Measurements from ENCODE around the gene DMGDH.

DNA sequence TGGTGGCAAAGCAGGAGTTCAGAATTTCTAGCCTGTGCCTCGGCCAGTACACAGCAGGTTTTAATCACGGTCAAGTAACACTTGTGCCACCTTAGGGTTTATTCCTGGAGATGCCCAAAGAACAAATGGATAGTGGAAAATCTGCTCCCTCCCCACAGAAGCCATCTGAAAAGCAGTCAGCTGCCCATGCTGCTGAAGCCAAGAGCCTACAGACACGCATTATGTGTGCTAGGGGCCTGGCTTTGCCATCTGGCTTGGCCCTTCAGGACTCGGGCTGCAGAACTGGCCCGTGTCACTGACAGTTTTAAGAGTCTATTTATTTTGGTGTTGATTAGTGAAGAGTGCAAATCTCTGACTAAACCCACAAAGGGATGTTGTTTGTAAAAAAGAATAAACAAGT, 95.5 kb downstream of the DMGDH start:
- TF ChIP-seq, protein P1, sequence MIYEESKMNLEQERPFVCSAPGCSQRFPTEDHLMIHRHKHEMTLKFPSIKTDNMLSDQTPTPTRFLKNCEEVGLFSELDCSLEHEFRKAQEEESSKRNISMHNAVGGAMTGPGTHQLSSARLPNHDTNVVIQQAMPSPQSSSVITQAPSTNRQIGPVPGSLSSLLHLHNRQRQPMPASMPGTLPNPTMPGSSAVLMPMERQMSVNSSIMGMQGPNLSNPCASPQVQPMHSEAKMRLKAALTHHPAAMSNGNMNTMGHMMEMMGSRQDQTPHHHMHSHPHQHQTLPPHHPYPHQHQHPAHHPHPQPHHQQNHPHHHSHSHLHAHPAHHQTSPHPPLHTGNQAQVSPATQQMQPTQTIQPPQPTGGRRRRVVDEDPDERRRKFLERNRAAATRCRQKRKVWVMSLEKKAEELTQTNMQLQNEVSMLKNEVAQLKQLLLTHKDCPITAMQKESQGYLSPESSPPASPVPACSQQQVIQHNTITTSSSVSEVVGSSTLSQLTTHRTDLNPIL (CRISPR knock-in tag; IDR thresholded peaks at IDR 0.05; ENCODE audit: low read depth) = no peak
- TF ChIP-seq, protein P2, sequence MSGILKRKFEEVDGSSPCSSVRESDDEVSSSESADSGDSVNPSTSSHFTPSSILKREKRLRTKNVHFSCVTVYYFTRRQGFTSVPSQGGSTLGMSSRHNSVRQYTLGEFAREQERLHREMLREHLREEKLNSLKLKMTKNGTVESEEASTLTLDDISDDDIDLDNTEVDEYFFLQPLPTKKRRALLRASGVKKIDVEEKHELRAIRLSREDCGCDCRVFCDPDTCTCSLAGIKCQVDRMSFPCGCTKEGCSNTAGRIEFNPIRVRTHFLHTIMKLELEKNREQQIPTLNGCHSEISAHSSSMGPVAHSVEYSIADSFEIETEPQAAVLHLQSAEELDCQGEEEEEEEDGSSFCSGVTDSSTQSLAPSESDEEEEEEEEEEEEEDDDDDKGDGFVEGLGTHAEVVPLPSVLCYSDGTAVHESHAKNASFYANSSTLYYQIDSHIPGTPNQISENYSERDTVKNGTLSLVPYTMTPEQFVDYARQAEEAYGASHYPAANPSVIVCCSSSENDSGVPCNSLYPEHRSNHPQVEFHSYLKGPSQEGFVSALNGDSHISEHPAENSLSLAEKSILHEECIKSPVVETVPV (CRISPR knock-in tag; IDR thresholded peaks at IDR 0.05) = no peak
- TF ChIP-seq ZFP30 (CRISPR knock-in tag; IDR thresholded peaks at IDR 0.05) = no peak
- TF ChIP-seq, protein P3, sequence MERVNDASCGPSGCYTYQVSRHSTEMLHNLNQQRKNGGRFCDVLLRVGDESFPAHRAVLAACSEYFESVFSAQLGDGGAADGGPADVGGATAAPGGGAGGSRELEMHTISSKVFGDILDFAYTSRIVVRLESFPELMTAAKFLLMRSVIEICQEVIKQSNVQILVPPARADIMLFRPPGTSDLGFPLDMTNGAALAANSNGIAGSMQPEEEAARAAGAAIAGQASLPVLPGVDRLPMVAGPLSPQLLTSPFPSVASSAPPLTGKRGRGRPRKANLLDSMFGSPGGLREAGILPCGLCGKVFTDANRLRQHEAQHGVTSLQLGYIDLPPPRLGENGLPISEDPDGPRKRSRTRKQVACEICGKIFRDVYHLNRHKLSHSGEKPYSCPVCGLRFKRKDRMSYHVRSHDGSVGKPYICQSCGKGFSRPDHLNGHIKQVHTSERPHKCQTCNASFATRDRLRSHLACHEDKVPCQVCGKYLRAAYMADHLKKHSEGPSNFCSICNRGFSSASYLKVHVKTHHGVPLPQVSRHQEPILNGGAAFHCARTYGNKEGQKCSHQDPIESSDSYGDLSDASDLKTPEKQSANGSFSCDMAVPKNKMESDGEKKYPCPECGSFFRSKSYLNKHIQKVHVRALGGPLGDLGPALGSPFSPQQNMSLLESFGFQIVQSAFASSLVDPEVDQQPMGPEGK (CRISPR knock-in tag; IDR thresholded peaks at IDR 0.05; ENCODE audit: borderline replicate concordance) = no peak
- TF ChIP-seq CSDC2 (CRISPR knock-in tag; IDR thresholded peaks at IDR 0.05) = no peak
- TF ChIP-seq ZC3H10 (CRISPR knock-in tag; IDR thresholded peaks at IDR 0.05) = no peak
- TF ChIP-seq, protein P4, sequence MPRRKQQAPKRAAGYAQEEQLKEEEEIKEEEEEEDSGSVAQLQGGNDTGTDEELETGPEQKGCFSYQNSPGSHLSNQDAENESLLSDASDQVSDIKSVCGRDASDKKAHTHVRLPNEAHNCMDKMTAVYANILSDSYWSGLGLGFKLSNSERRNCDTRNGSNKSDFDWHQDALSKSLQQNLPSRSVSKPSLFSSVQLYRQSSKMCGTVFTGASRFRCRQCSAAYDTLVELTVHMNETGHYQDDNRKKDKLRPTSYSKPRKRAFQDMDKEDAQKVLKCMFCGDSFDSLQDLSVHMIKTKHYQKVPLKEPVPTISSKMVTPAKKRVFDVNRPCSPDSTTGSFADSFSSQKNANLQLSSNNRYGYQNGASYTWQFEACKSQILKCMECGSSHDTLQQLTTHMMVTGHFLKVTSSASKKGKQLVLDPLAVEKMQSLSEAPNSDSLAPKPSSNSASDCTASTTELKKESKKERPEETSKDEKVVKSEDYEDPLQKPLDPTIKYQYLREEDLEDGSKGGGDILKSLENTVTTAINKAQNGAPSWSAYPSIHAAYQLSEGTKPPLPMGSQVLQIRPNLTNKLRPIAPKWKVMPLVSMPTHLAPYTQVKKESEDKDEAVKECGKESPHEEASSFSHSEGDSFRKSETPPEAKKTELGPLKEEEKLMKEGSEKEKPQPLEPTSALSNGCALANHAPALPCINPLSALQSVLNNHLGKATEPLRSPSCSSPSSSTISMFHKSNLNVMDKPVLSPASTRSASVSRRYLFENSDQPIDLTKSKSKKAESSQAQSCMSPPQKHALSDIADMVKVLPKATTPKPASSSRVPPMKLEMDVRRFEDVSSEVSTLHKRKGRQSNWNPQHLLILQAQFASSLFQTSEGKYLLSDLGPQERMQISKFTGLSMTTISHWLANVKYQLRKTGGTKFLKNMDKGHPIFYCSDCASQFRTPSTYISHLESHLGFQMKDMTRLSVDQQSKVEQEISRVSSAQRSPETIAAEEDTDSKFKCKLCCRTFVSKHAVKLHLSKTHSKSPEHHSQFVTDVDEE (CRISPR knock-in tag; IDR thresholded peaks at IDR 0.05) = no peak
- TF ChIP-seq, protein P5, sequence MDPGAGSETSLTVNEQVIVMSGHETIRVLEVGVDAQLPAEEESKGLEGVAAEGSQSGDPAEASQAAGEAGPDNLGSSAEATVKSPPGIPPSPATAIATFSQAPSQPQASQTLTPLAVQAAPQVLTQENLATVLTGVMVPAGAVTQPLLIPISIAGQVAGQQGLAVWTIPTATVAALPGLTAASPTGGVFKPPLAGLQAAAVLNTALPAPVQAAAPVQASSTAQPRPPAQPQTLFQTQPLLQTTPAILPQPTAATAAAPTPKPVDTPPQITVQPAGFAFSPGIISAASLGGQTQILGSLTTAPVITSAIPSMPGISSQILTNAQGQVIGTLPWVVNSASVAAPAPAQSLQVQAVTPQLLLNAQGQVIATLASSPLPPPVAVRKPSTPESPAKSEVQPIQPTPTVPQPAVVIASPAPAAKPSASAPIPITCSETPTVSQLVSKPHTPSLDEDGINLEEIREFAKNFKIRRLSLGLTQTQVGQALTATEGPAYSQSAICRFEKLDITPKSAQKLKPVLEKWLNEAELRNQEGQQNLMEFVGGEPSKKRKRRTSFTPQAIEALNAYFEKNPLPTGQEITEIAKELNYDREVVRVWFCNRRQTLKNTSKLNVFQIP (CRISPR knock-in tag; IDR thresholded peaks at IDR 0.05; ENCODE audit: borderline replicate concordance, low read depth) = no peak
- no peak for TF ChIP-seq RARB (CRISPR knock-in tag; IDR thresholded peaks at IDR 0.05)

Measured in SK-N-SH treated with all-trans-retinoic acid at 6 μM for 48 hours (cell line).